WTC11 (cell line): ENCODE data around the gene NXPH3. TPM values are rescaled to one million over a fixed set of nuclear protein-coding genes. Genes with fewer than 3 reads are reported as not detected.

Experiments
- ATAC-seq: fragments of 200-7000 bp; cut with Tn5 transposase; 2 replicates; pipeline ENCODE4 v1.10.0; 2021; ENCODE audit warnings: mild to moderate bottlenecking, moderate library complexity
- CTCF ChIA-PET: fragments of 300-600 bp; sonication (Branson Sonifier 250); formaldehyde crosslinking; loops from one replicate; lab custom pipeline; 2021; ENCODE audit warnings: antibody characterized with exemption; lab: Charles Lee
- POLR2A ChIA-PET: fragments of 350-600 bp; sonication (Branson Sonifier 250); formaldehyde crosslinking; loops from one replicate; lab custom pipeline; 2021; ENCODE audit warnings: antibody characterized with exemption; lab: Charles Lee
- DNase-seq: peaks from one replicate; pipeline ENCODE4 v3.0.0; 2021; ENCODE audit warnings: low spot score
- H3K27ac Mint-ChIP-seq: 2 replicates; pipeline ENCODE4 v1.8.0; 2021; ENCODE audit warnings: mixed read lengths
- H3K27me3 Mint-ChIP-seq: 2 replicates; pipeline ENCODE4 v1.8.0; 2021; ENCODE audit warnings: low read depth, mild to moderate bottlenecking, moderate library complexity, mixed read lengths
- H3K36me3 Mint-ChIP-seq: 2 replicates; pipeline ENCODE4 v1.8.0; 2021; ENCODE audit warnings: mixed read lengths
- H3K4me1 Mint-ChIP-seq: 2 replicates; pipeline ENCODE4 v1.8.0; 2022; ENCODE audit warnings: mixed read lengths
- H3K4me3 Mint-ChIP-seq: 2 replicates; pipeline ENCODE4 v1.8.0; 2021; ENCODE audit warnings: mild to moderate bottlenecking, moderate library complexity, mixed read lengths
- H3K9me3 Mint-ChIP-seq: 2 replicates; pipeline ENCODE4 v1.8.0; 2021; ENCODE audit warnings: mixed read lengths
- ATF6 ChIP-seq: sonication (generic); formaldehyde crosslinking; IDR thresholded peaks from 2 replicates; pipeline ENCODE4 v1.8.1; 2023; ENCODE audit warnings: mild to moderate bottlenecking, missing genetic modification reagents
- CBFB ChIP-seq: sonication (generic); formaldehyde crosslinking; IDR thresholded peaks from 2 replicates; pipeline ENCODE4 v1.8.1; 2022; ENCODE audit warnings: mild to moderate bottlenecking, low read depth, missing genetic modification reagents
- EMX1 ChIP-seq: fragments of 250-450 bp; sonication (Bioruptor Pico); IDR thresholded peaks from 2 replicates; pipeline ENCODE4 v1.8.0; 2021; ENCODE audit warnings: mild to moderate bottlenecking
- ERG ChIP-seq: fragments of 250-450 bp; sonication (Bioruptor Pico); IDR thresholded peaks from 2 replicates; pipeline ENCODE4 v1.8.0; 2021; ENCODE audit warnings: mild to moderate bottlenecking
- ETV6 ChIP-seq: sonication (generic); formaldehyde crosslinking; IDR thresholded peaks from 2 replicates; pipeline ENCODE4 v1.8.1; 2022; ENCODE audit warnings: mild to moderate bottlenecking, missing genetic modification reagents
- GABPB1 ChIP-seq: sonication (generic); formaldehyde crosslinking; IDR thresholded peaks from 2 replicates; pipeline ENCODE4 v1.8.1; 2023; ENCODE audit warnings: mild to moderate bottlenecking, missing genetic modification reagents
- IRF2 ChIP-seq: sonication (generic); formaldehyde crosslinking; IDR thresholded peaks from 2 replicates; pipeline ENCODE4 v1.8.0; 2022; ENCODE audit warnings: low read depth, missing genetic modification reagents, borderline replicate concordance
- MYBL2 ChIP-seq: sonication (generic); formaldehyde crosslinking; IDR thresholded peaks from 2 replicates; pipeline ENCODE4 v1.8.1; 2023; ENCODE audit warnings: mild to moderate bottlenecking, moderate library complexity, missing genetic modification reagents
- NR3C1 ChIP-seq: sonication (generic); formaldehyde crosslinking; conservative IDR thresholded peaks from 2 replicates; pipeline ENCODE4 v1.8.1; 2023; ENCODE audit warnings: low read depth, mild to moderate bottlenecking, missing genetic modification reagents
- PREB ChIP-seq: sonication (generic); formaldehyde crosslinking; IDR thresholded peaks from 2 replicates; pipeline ENCODE4 v1.8.1; 2022; ENCODE audit warnings: mild to moderate bottlenecking, missing genetic modification reagents, moderate library complexity, borderline replicate concordance
- SMAD4 ChIP-seq: sonication (generic); formaldehyde crosslinking; IDR thresholded peaks from 2 replicates; pipeline ENCODE4 v1.8.0; 2022; ENCODE audit warnings: mild to moderate bottlenecking, missing genetic modification reagents
- SOX15 ChIP-seq: fragments of 250-450 bp; sonication (Bioruptor Pico); IDR thresholded peaks from 2 replicates; pipeline ENCODE4 v1.9.0; 2021; ENCODE audit warnings: mild to moderate bottlenecking
- STAT6 ChIP-seq: sonication (generic); formaldehyde crosslinking; conservative IDR thresholded peaks from 2 replicates; pipeline ENCODE4 v1.8.1; 2023; ENCODE audit warnings: mild to moderate bottlenecking, low read depth, missing genetic modification reagents, moderate library complexity
- TCF7 ChIP-seq: sonication (generic); formaldehyde crosslinking; IDR thresholded peaks from 2 replicates; pipeline ENCODE4 v1.8.0; 2022; ENCODE audit warnings: mild to moderate bottlenecking, low read depth, missing genetic modification reagents, moderate library complexity
- TEAD1 ChIP-seq: sonication (generic); formaldehyde crosslinking; IDR thresholded peaks from 2 replicates; pipeline ENCODE4 v1.8.0; 2022; ENCODE audit warnings: mild to moderate bottlenecking, missing genetic modification reagents
- TEAD4 ChIP-seq: sonication (generic); formaldehyde crosslinking; IDR thresholded peaks from 2 replicates; pipeline ENCODE4 v1.8.0; 2022; ENCODE audit warnings: mild to moderate bottlenecking, missing genetic modification reagents
- TP53 ChIP-seq: sonication (generic); formaldehyde crosslinking; IDR thresholded peaks from 2 replicates; pipeline ENCODE4 v1.8.1; 2023; ENCODE audit warnings: mild to moderate bottlenecking, missing genetic modification reagents
- ZNF425 ChIP-seq: fragments of 250-450 bp; sonication (Bioruptor Pico); conservative IDR thresholded peaks from 2 replicates; pipeline ENCODE4 v1.9.0; 2021; ENCODE audit warnings: mild to moderate bottlenecking
- total RNA-seq: library from RNA; stranded (reverse); gene quantifications from 3 replicates; pipeline ENCODE4 v1.2.3, GENCODE V29; 2021

NXPH3 gene
- total RNA-seq, 1 experiment from 2014 or later = 3.4 TPM

GRCh38 chr17:49565948-49566491, 9.7 kb upstream of the NXPH3 start:
- CTCF ChIA-PET = interaction anchor here (0.5 to 2.4 kb wide), 9 partner anchors 9 to 432 kb away, joined by 3 to 35 read pairs (median 5); partner anchors contain the start of genes NXPH3 and SLC35B1
- no peak overlapping the region for H3K4me3 Mint-ChIP-seq

More at GRCh38 chr17:49565948-49566491, 9.7 kb upstream of the NXPH3 start:
- Mint-ChIP-seq H3K9me3 (no peaks in the 10 kb centered on the region), H3K27ac (no peak overlapping the region), H3K4me1 (peaks cover 17% of the 10 kb centered on the region), H3K27me3 (peaks cover 7% of the 10 kb centered on the region), H3K36me3 (no peaks in the 10 kb centered on the region)
- POLR2A ChIA-PET = no interaction called here
- no peak for DNase-seq
- ATAC-seq = no peak
- TF ChIP-seq IRF2 (CRISPR knock-in tag) (no peak), CBFB (no peak), TCF7 (CRISPR knock-in tag) (no peak), SMAD4 (CRISPR knock-in tag) (no peak), ETV6 (CRISPR knock-in tag) (no peak), TEAD4 (no peak), ATF6 (no peak), NR3C1 (CRISPR knock-in tag) (no peak), ZNF425 (CRISPR knock-in tag) (no peak), ERG (CRISPR knock-in tag) (no peak), TP53 (CRISPR knock-in tag) (no peak), SOX15 (no peak), MYBL2 (CRISPR knock-in tag) (no peak), TEAD1 (no peak), PREB (CRISPR knock-in tag) (no peak), STAT6 (CRISPR knock-in tag) (no peak), GABPB1 (CRISPR knock-in tag) (no peak), EMX1 (no peak)
